Panc1 (cell line): ENCODE results near the gene ZNF775. TPM values are rescaled to one million over a fixed set of nuclear protein-coding genes. Genes with fewer than 3 reads are reported as not detected.

ENCODE experiments used
- ATAC-seq: fragments of 200-7000 bp; cut with Tn5 transposase; 2 replicates; pipeline ENCODE4 v1.9.1; 2020; ENCODE audit warnings: mild to moderate bottlenecking, moderate library complexity
- BruUV-seq: library from RNA; stranded (reverse); fragments of 400-500 nt; replicated peaks from 2 replicates; lab custom pipeline; 2021; lab: Mats Ljungman, UMichigan
- CTCF ChIA-PET: fragments of 300-600 bp; sonication (Branson Sonifier 250); formaldehyde crosslinking; loops from one replicate; lab custom pipeline; 2022; ENCODE audit warnings: antibody characterized with exemption; lab: Charles Lee
- POLR2A ChIA-PET: fragments of 300-600 bp; sonication (Branson Sonifier 250); formaldehyde crosslinking; loops from one replicate; lab custom pipeline; 2022; ENCODE audit warnings: antibody characterized with exemption; lab: Charles Lee
- DNase-seq: peaks from one replicate; pipeline ENCODE4 v3.0.0-alpha.2; 2010; ENCODE audit warnings: low read depth, low spot score
- H3K27ac ChIP-seq: 2 replicates; pipeline ENCODE4 v1.5.1; 2011; ENCODE audit warnings: mild to moderate bottlenecking, low read length, inconsistent platforms
- H3K27me3 ChIP-seq: fragments of 200-500 bp; sonication (Bioruptor generic); 2 replicates; pipeline ENCODE4 v1.6.0; 2014; ENCODE audit warnings: low read length, inconsistent platforms; ENCODE audit not compliant: control insufficient read depth, insufficient read depth
- H3K36me3 ChIP-seq: fragments of 200-500 bp; sonication (Bioruptor generic); 2 replicates; pipeline ENCODE4 v1.5.1; 2014; ENCODE audit warnings: inconsistent platforms, mild to moderate bottlenecking, low read length, moderate library complexity; ENCODE audit not compliant: control insufficient read depth, insufficient read depth
- H3K4me1 ChIP-seq: 2 replicates; pipeline ENCODE4 v1.5.1; 2011; ENCODE audit warnings: inconsistent platforms, mild to moderate bottlenecking, low read length, moderate library complexity; ENCODE audit not compliant: control insufficient read depth, insufficient read depth
- H3K4me3 ChIP-seq, 2 experiments: 2 replicates each; pipeline ENCODE4 v1.5.1; 2011 to 2012; ENCODE audit warnings: low read depth in 2 of 2, low read length in 2 of 2, mild to moderate bottlenecking in 2 of 2, inconsistent platforms in 1 of 2, moderate library complexity in 1 of 2
- H3K9me3 ChIP-seq: fragments of 200-500 bp; sonication (Bioruptor generic); 2 replicates; pipeline ENCODE4 v1.5.1; 2014; ENCODE audit warnings: low read depth, mild to moderate bottlenecking, inconsistent platforms, low read length, moderate library complexity; ENCODE audit not compliant: control insufficient read depth, insufficient read depth
- POLR2AphosphoS5 ChIP-seq: IDR thresholded peaks from 2 replicates; pipeline ENCODE4 v1.6.1; 2012; ENCODE audit warnings: mild to moderate bottlenecking, low read depth, low read length, moderate library complexity
- SIN3A ChIP-seq: IDR thresholded peaks from 2 replicates; pipeline ENCODE4 v1.6.1; 2012; ENCODE audit warnings: low read depth, mild to moderate bottlenecking, low read length, moderate library complexity, borderline replicate concordance; ENCODE audit not compliant: insufficient read depth
- TCF7L2 ChIP-seq: IDR thresholded peaks from 2 replicates; pipeline ENCODE4 v1.6.1; 2011; ENCODE audit warnings: mild to moderate bottlenecking, low read depth, low read length, inconsistent platforms
- in situ Hi-C: cut with HindIII; loops from 2 replicates; pipeline ENCODE4 v1.10.0; 2016; ENCODE audit warnings: low sequenced_read_pairs, low pct_unique_long_range_greater_than_20kb
- intact Hi-C: fragments of 100-400 bp; cut with micrococcal nuclease; formaldehyde crosslinking; loops from one replicate; pipeline ENCODE4 v1.10.0; 2022; ENCODE audit not compliant: unreplicated experiment
- total RNA-seq: library from RNA; stranded (reverse); gene quantifications from one replicate; pipeline ENCODE4 v1.2.1, GENCODE V29; 2021; ENCODE audit not compliant: unreplicated experiment
- TF ChIP-seq, protein P1 (sequence below): fragments of 450-650 bp; IDR thresholded peaks from 2 replicates; pipeline ENCODE4 v1.5.1; 2017; ENCODE audit warnings: mild to moderate bottlenecking
- TF ChIP-seq, protein P2 (sequence below), 2 experiments: IDR thresholded peaks; 2 replicates each; pipeline ENCODE4 v1.6.1; 2011 to 2012; ENCODE audit warnings: low read depth in 2 of 2, control low read depth in 1 of 2, low read length in 1 of 2, mild to moderate bottlenecking in 1 of 2, moderate library complexity in 1 of 2; ENCODE audit not compliant: insufficient read depth in 1 of 2

Gene ZNF775
- total RNA-seq, 1 experiment from 2014 or later, result 14.7 TPM

DNA sequence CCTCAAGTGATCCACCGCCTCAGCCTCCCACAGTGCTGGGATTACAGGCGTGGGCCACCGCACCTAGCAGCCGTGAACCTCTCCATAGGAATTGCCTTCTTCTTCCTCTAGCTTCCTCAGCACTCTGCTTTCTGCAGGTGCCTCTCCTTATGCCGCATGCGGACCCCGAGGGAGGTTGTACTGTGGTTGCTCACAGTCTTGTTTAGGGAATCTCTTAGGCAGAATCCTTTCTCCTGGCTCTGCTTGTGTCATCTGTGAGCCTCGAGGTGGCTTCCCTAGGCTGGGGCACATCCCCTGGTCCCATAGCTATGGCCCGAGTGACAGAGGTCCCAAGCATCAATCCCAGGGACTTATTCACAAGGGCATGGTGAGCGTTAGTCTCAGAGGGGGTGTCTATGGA lies 38.1 kb downstream of the ZNF775 start:
- no TSS peak for BruUV-seq
- intact Hi-C loops, result no loop called here
- Histone ChIP-seq H3K27me3 (no peaks in the 10 kb centered on the region), H3K4me1 (peaks cover 7% of the 10 kb centered on the region; the same call in 1 of the 2 replicates), H3K27ac (no peak overlapping the region), H3K36me3 (no peaks in the 10 kb centered on the region), H3K4me3 (no peak overlapping the region), H3K9me3 (no peaks in the 10 kb centered on the region)
- no peak for DNase-seq
- CTCF ChIA-PET, result interaction anchor here (0.6 to 0.8 kb wide), 2 partner anchors 10 to 62 kb away, joined by 3 to 7 read pairs; no protein-coding TSS in a partner anchor
- TF ChIP-seq, protein P1, sequence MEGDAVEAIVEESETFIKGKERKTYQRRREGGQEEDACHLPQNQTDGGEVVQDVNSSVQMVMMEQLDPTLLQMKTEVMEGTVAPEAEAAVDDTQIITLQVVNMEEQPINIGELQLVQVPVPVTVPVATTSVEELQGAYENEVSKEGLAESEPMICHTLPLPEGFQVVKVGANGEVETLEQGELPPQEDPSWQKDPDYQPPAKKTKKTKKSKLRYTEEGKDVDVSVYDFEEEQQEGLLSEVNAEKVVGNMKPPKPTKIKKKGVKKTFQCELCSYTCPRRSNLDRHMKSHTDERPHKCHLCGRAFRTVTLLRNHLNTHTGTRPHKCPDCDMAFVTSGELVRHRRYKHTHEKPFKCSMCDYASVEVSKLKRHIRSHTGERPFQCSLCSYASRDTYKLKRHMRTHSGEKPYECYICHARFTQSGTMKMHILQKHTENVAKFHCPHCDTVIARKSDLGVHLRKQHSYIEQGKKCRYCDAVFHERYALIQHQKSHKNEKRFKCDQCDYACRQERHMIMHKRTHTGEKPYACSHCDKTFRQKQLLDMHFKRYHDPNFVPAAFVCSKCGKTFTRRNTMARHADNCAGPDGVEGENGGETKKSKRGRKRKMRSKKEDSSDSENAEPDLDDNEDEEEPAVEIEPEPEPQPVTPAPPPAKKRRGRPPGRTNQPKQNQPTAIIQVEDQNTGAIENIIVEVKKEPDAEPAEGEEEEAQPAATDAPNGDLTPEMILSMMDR, result no peak
- TF ChIP-seq, protein P2, sequence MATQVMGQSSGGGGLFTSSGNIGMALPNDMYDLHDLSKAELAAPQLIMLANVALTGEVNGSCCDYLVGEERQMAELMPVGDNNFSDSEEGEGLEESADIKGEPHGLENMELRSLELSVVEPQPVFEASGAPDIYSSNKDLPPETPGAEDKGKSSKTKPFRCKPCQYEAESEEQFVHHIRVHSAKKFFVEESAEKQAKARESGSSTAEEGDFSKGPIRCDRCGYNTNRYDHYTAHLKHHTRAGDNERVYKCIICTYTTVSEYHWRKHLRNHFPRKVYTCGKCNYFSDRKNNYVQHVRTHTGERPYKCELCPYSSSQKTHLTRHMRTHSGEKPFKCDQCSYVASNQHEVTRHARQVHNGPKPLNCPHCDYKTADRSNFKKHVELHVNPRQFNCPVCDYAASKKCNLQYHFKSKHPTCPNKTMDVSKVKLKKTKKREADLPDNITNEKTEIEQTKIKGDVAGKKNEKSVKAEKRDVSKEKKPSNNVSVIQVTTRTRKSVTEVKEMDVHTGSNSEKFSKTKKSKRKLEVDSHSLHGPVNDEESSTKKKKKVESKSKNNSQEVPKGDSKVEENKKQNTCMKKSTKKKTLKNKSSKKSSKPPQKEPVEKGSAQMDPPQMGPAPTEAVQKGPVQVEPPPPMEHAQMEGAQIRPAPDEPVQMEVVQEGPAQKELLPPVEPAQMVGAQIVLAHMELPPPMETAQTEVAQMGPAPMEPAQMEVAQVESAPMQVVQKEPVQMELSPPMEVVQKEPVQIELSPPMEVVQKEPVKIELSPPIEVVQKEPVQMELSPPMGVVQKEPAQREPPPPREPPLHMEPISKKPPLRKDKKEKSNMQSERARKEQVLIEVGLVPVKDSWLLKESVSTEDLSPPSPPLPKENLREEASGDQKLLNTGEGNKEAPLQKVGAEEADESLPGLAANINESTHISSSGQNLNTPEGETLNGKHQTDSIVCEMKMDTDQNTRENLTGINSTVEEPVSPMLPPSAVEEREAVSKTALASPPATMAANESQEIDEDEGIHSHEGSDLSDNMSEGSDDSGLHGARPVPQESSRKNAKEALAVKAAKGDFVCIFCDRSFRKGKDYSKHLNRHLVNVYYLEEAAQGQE (IDR thresholded peaks at IDR 0.05; ENCODE audit: insufficient read depth in 1 of 2, low read depth in 2 of 2, low read length in 1 of 2), result no peak
- POLR2A ChIA-PET, result no interaction called here
- in situ Hi-C loops, result no loop called here
- ATAC-seq, result no peak

DNA sequence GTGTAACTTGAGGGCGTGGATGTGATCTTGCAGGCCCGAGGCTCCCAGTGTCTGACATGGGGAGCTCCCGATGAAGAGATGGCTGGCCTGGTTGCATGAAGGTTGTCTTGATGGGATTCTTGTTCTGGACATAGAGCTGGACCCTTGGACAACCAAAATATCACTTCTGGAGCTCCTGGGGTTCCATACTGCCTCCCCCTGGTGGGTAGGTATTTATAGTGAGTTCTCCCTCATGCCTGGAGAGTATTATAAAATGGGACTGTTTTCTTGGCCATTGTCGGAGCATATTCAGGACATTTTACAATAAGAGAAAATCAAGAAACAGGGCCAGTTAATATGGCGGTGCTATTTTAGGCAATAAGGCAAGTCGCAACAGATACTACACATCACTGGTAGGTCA lies 38.7 kb downstream of the ZNF775 start:
- DNase-seq, result no peak
- Histone ChIP-seq H3K27me3 (no peaks in the 10 kb centered on the region), H3K4me3 (no peak overlapping the region), H3K9me3 (no peaks in the 10 kb centered on the region), H3K4me1 (peaks cover 7% of the 10 kb centered on the region; the same call in 1 of the 2 replicates), H3K27ac (no peak overlapping the region), H3K36me3 (no peaks in the 10 kb centered on the region)
- TF ChIP-seq, protein P2 (IDR thresholded peaks at IDR 0.05; ENCODE audit: insufficient read depth in 1 of 2, low read depth in 2 of 2, low read length in 1 of 2), result no peak
- TF ChIP-seq SIN3A, result no peak
- TF ChIP-seq, protein P1, result no peak
- no peak for TF ChIP-seq TCF7L2
- no peak for TF ChIP-seq POLR2AphosphoS5
- in situ Hi-C loops, result no loop called here
- intact Hi-C loops, result no loop called here
- no TSS peak for BruUV-seq
- ChIA-PET CTCF (interaction anchor here (0.6 to 0.8 kb wide), 2 partner anchors 11 to 63 kb away, joined by 3 to 7 read pairs; no protein-coding TSS in a partner anchor), POLR2A (no interaction called here)
- ATAC-seq, result no peak
